Ecto neural progenitor cell (in vitro differentiated cells): ENCODE measurements around the gene SMCO2.

ENCODE experiments used
- DNase-seq: peaks from one replicate; pipeline ENCODE4 v3.0.0-alpha.2; 2018; ENCODE audit warnings: low spot score

Gene SMCO2

GRCh38 chr12:27453421-27453820, 6.9 kb downstream of the SMCO2 start:
- DNase-seq: no peak

- no peak for DNase-seq
These were observed 9.1 kb downstream of the SMCO2 start for GRCh38 chr12:27455589-27455988.

GRCh38 chr12:27456618-27457017, 10.1 kb downstream of the SMCO2 start:
- no peak for DNase-seq

- no peak for DNase-seq
These were observed 14.0 kb downstream of the SMCO2 start for GRCh38 chr12:27460471-27460978.

- DNase-seq: no peak
These were observed 15.7 kb downstream of the SMCO2 start for GRCh38 chr12:27462151-27462694.

- DNase-seq: no peak
These were observed 16.3 kb downstream of the SMCO2 start for GRCh38 chr12:27462851-27463250.

GRCh38 chr12:27463511-27464219, 17.1 kb downstream of the SMCO2 start:
- no peak for DNase-seq

- DNase-seq: no peak
These were observed 17.7 kb downstream of the SMCO2 start for GRCh38 chr12:27464220-27464554.

- DNase-seq: no peak
These were observed 21.1 kb downstream of the SMCO2 start for GRCh38 chr12:27467641-27468040.

GRCh38 chr12:27468241-27468640, 21.7 kb downstream of the SMCO2 start:
- DNase-seq: no peak

- no peak for DNase-seq
These were observed 22.7 kb downstream of the SMCO2 start for GRCh38 chr12:27469176-27469736.

- no peak for DNase-seq
These were observed 26.1 kb downstream of the SMCO2 start for GRCh38 chr12:27472604-27473003.

- DNase-seq: no peak
These were observed 27.8 kb downstream of the SMCO2 start for GRCh38 chr12:27474344-27474743.

GRCh38 chr12:27477049-27477448, 30.5 kb downstream of the SMCO2 start:
- DNase-seq: no peak

- DNase-seq: no peak
These were observed 32.4 kb downstream of the SMCO2 start for GRCh38 chr12:27478949-27479348.

GRCh38 chr12:27480016-27480415, 33.5 kb downstream of the SMCO2 start:
- DNase-seq: no peak

GRCh38 chr12:27486961-27487360, 40.4 kb downstream of the SMCO2 start:
- DNase-seq: no peak

GRCh38 chr12:27488479-27488878, 41.9 kb downstream of the SMCO2 start:
- DNase-seq: no peak

GRCh38 chr12:27491226-27491625, 44.7 kb downstream of the SMCO2 start:
- no peak for DNase-seq

GRCh38 chr12:27493260-27493940, 46.9 kb downstream of the SMCO2 start:
- no peak for DNase-seq

- no peak for DNase-seq
These were observed 50.9 kb downstream of the SMCO2 start for GRCh38 chr12:27497446-27497845.

- DNase-seq: no peak
These were observed 51.6 kb downstream of the SMCO2 start for GRCh38 chr12:27498149-27498548.

GRCh38 chr12:27498761-27499160, 52.2 kb downstream of the SMCO2 start:
- no peak for DNase-seq
